ENCODE results near the gene ZNF471.

Gene ZNF471

GRCh38 chr19:56538761-56539263 lies 31.2 kb downstream of the ZNF471 start, which contains the start of gene ZFP28:
Gene ZFP28, plus strand, starts transcription at chr19:56538948. Its CDS starts 71 bp downstream, at chr19:56539019.
- no peaks in the 10 kb centered on the region for H3K27me3 ChIP-seq (ENCODE audit: control insufficient read depth, insufficient read depth, low read length)
- H3K27ac ChIP-seq (ENCODE audit: low read depth, low read length): peak within 1 kb of the TSS; percentile 85
- H3K4me3 ChIP-seq (ENCODE audit: low read length): peak within 1 kb of the TSS; percentile 81
- H3K36me3 ChIP-seq (ENCODE audit: control insufficient read depth, insufficient read depth, low read length): peaks cover 10% of the 10 kb centered on the region
- peak within 1 kb of the TSS; percentile 16 for H3K9ac ChIP-seq (ENCODE audit: low read length)
- H3K4me1 ChIP-seq (ENCODE audit: control insufficient read depth, insufficient read depth, low read length): peaks cover 8% of the 10 kb centered on the region

GRCh38 chr19:56543776-56544175 lies 36.1 kb downstream of the ZNF471 start:
- Histone ChIP-seq H3K4me1 (ENCODE audit: control insufficient read depth, insufficient read depth, low read length) (peaks cover 6% of the 10 kb centered on the region), H3K27ac (ENCODE audit: low read depth, low read length) (no peak overlapping the region), H3K4me3 (ENCODE audit: low read length) (no peak overlapping the region), H3K9ac (ENCODE audit: low read length) (no peak overlapping the region), H3K27me3 (ENCODE audit: control insufficient read depth, insufficient read depth, low read length) (no peaks in the 10 kb centered on the region), H3K36me3 (ENCODE audit: control insufficient read depth, insufficient read depth, low read length) (peaks cover 15% of the 10 kb centered on the region)

DNA sequence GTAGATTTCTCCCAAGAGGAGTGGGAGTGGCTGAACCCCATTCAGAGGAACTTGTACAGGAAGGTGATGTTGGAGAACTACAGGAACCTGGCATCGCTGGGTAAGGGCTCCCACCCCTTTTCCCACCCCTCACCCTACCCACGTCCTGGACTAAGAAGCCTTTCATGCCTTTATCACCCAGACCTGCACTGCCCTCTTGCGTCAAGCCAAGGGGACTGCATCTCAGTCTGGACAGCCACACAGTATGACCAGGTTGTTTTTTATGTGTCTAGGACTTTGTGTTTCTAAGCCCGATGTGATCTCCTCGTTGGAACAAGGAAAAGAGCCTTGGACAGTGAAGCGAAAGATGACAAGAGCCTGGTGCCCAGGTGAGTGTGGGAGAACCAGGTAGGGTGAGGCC lies 39.9 kb downstream of the ZNF471 start:
- no peaks in the 10 kb centered on the region for H3K27me3 ChIP-seq (ENCODE audit: control insufficient read depth, insufficient read depth, low read length)
- no peak overlapping the region for H3K9ac ChIP-seq (ENCODE audit: low read length)
- H3K4me3 ChIP-seq (ENCODE audit: low read length): no peak overlapping the region
- no peak overlapping the region for H3K27ac ChIP-seq (ENCODE audit: low read depth, low read length)
- H3K36me3 ChIP-seq (ENCODE audit: control insufficient read depth, insufficient read depth, low read length): peaks cover 27% of the 10 kb centered on the region
- H3K4me1 ChIP-seq (ENCODE audit: control insufficient read depth, insufficient read depth, low read length): no peaks in the 10 kb centered on the region

DNA sequence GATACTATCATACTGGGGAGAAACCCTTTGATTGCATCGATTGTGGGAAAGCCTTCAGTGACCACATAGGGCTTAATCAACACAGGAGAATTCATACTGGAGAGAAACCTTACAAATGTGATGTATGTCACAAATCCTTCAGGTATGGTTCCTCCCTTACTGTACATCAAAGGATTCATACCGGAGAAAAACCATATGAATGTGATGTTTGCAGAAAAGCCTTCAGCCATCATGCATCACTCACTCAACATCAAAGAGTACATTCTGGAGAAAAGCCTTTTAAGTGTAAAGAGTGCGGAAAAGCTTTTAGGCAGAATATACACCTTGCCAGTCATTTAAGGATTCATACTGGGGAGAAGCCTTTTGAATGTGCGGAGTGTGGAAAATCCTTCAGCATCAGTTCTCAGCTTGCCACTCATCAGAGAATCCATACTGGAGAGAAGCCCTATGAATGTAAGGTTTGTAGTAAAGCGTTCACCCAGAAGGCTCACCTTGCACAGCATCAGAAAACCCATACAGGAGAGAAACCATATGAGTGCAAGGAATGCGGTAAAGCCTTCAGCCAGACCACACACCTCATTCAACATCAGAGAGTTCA lies 46.7 kb downstream of the ZNF471 start:
- Histone ChIP-seq H3K4me1 (ENCODE audit: control insufficient read depth, insufficient read depth, low read length) (no peaks in the 10 kb centered on the region), H3K36me3 (ENCODE audit: control insufficient read depth, insufficient read depth, low read length) (peaks cover 36% of the 10 kb centered on the region), H3K27ac (ENCODE audit: low read depth, low read length) (no peak overlapping the region), H3K27me3 (ENCODE audit: control insufficient read depth, insufficient read depth, low read length) (no peaks in the 10 kb centered on the region), H3K9ac (ENCODE audit: low read length) (no peak overlapping the region), H3K4me3 (ENCODE audit: low read length) (peak overlapping the region; percentile 43)

GRCh38 chr19:56562766-56563165 lies 55.1 kb downstream of the ZNF471 start:
- H3K36me3 ChIP-seq (ENCODE audit: control insufficient read depth, insufficient read depth, low read length): no peaks in the 10 kb centered on the region
- no peak overlapping the region for H3K4me3 ChIP-seq (ENCODE audit: low read length)
- no peak overlapping the region for H3K9ac ChIP-seq (ENCODE audit: low read length)
- H3K27me3 ChIP-seq (ENCODE audit: control insufficient read depth, insufficient read depth, low read length): no peaks in the 10 kb centered on the region
- H3K4me1 ChIP-seq (ENCODE audit: control insufficient read depth, insufficient read depth, low read length): no peaks in the 10 kb centered on the region
- no peak overlapping the region for H3K27ac ChIP-seq (ENCODE audit: low read depth, low read length)

GRCh38 chr19:56566904-56567273 lies 59.2 kb downstream of the ZNF471 start:
- Histone ChIP-seq H3K27ac (ENCODE audit: low read depth, low read length) (peak overlapping the region; percentile 85), H3K4me1 (ENCODE audit: control insufficient read depth, insufficient read depth, low read length) (peaks cover 4% of the 10 kb centered on the region), H3K4me3 (ENCODE audit: low read length) (peak overlapping the region; percentile 88), H3K9ac (ENCODE audit: low read length) (peak overlapping the region; percentile 76), H3K27me3 (ENCODE audit: control insufficient read depth, insufficient read depth, low read length) (no peaks in the 10 kb centered on the region), H3K36me3 (ENCODE audit: control insufficient read depth, insufficient read depth, low read length) (peaks cover 7% of the 10 kb centered on the region)

GRCh38 chr19:56567274-56568120 lies 59.8 kb downstream of the ZNF471 start, which contains the start of gene ZNF470:
Gene ZNF470, plus strand, starts transcription at chr19:56567468. Its CDS starts 2,844 bp downstream, at chr19:56570312.
- Histone ChIP-seq H3K27ac (ENCODE audit: low read depth, low read length) (peak within 1 kb of the TSS; percentile 85), H3K36me3 (ENCODE audit: control insufficient read depth, insufficient read depth, low read length) (peaks cover 7% of the 10 kb centered on the region), H3K4me1 (ENCODE audit: control insufficient read depth, insufficient read depth, low read length) (peaks cover 4% of the 10 kb centered on the region), H3K9ac (ENCODE audit: low read length) (peak within 1 kb of the TSS; percentile 76), H3K27me3 (ENCODE audit: control insufficient read depth, insufficient read depth, low read length) (no peaks in the 10 kb centered on the region), H3K4me3 (ENCODE audit: low read length) (peak within 1 kb of the TSS; percentile 88)

GRCh38 chr19:56572589-56572988 lies 64.9 kb downstream of the ZNF471 start:
- Histone ChIP-seq H3K27ac (ENCODE audit: low read depth, low read length) (no peak overlapping the region), H3K27me3 (ENCODE audit: control insufficient read depth, insufficient read depth, low read length) (no peaks in the 10 kb centered on the region), H3K36me3 (ENCODE audit: control insufficient read depth, insufficient read depth, low read length) (peaks cover 17% of the 10 kb centered on the region), H3K9ac (ENCODE audit: low read length) (no peak overlapping the region), H3K4me1 (ENCODE audit: control insufficient read depth, insufficient read depth, low read length) (peaks cover 4% of the 10 kb centered on the region), H3K4me3 (ENCODE audit: low read length) (no peak overlapping the region)

DNA sequence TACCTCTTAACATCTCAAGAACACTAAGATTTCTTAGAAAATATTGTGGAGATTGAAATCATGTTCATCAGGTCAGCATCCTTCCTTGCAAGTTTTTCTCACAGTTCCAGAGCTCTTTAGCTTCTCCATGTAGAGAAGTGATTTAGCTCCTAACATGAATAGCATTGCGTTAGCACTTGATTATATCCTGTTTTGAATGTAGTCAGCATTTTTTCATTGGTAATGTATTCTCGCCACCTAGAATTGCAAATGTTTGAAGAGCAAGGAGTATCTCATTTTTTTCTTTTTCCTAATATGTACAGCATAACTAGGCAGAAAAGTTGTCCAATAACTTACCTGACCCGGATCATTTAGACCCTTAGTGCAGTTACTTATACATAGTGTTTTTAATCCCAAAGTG lies 66.3 kb downstream of the ZNF471 start:
- H3K36me3 ChIP-seq (ENCODE audit: control insufficient read depth, insufficient read depth, low read length): peaks cover 17% of the 10 kb centered on the region
- H3K27me3 ChIP-seq (ENCODE audit: control insufficient read depth, insufficient read depth, low read length): no peaks in the 10 kb centered on the region
- H3K9ac ChIP-seq (ENCODE audit: low read length): no peak overlapping the region
- no peak overlapping the region for H3K4me3 ChIP-seq (ENCODE audit: low read length)
- H3K4me1 ChIP-seq (ENCODE audit: control insufficient read depth, insufficient read depth, low read length): no peaks in the 10 kb centered on the region
- no peak overlapping the region for H3K27ac ChIP-seq (ENCODE audit: low read depth, low read length)

DNA sequence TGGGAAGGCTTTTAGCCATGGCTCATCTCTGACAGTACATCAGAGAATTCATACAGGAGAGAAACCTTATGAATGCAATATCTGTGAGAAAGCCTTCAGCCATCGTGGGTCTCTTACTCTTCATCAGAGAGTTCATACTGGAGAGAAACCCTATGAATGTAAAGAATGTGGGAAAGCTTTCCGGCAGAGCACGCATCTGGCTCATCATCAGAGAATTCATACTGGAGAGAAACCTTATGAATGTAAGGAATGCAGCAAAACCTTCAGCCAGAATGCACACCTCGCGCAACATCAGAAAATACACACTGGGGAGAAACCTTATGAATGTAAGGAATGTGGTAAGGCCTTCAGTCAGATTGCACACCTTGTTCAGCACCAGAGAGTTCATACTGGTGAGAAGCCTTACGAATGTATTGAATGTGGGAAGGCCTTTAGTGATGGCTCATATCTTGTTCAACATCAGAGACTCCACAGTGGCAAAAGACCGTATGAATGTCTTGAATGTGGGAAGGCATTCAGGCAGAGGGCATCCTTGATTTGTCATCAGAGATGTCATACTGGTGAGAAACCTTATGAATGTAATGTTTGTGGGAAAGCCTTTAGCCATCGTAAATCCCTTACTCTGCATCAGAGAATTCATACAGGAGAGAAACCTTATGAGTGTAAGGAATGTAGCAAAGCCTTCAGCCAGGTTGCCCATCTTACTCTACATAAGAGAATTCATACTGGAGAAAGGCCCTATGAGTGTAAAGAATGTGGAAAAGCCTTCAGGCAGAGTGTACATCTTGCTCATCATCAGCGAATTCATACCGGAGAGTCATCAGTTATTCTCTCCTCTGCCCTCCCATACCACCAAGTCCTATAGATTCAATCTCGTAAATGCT lies 70.3 kb downstream of the ZNF471 start:
- peak overlapping the region; percentile 1 for H3K4me3 ChIP-seq (ENCODE audit: low read length)
- no peaks in the 10 kb centered on the region for H3K27me3 ChIP-seq (ENCODE audit: control insufficient read depth, insufficient read depth, low read length)
- no peak overlapping the region for H3K9ac ChIP-seq (ENCODE audit: low read length)
- peaks cover 9% of the 10 kb centered on the region for H3K36me3 ChIP-seq (ENCODE audit: control insufficient read depth, insufficient read depth, low read length)
- no peak overlapping the region for H3K27ac ChIP-seq (ENCODE audit: low read depth, low read length)
- H3K4me1 ChIP-seq (ENCODE audit: control insufficient read depth, insufficient read depth, low read length): no peaks in the 10 kb centered on the region

Measured in rectal smooth muscle tissue (tissue), 1 donor.